GM19328 (cell line): Measurements from ENCODE around the gene PIK3CB.
"Not testable (repeated sequence)": the region's sequence is repeated elsewhere in the genome, so short reads cannot be mapped to it uniquely, and the experiment has no call there.

ENCODE experiments used
- ATAC-seq: cut with Tn5 transposase; IDR thresholded peaks from one replicate; pipeline ENCODE4 v1.9.1; 2021; ENCODE audit warnings: mild to moderate bottlenecking, moderate library complexity; ENCODE audit not compliant: unreplicated experiment

The PIK3CB gene

GRCh38 chr3:138768125-138768524 is 66.6 kb downstream of the PIK3CB start:
- no peak for ATAC-seq

- no peak for ATAC-seq
Measured at GRCh38 chr3:138767498-138768104, 67.1 kb downstream of the PIK3CB start.

- ATAC-seq, result no peak
Measured at GRCh38 chr3:138761002-138761401, 73.7 kb downstream of the PIK3CB start.

- no peak for ATAC-seq
Measured at GRCh38 chr3:138748190-138748589, 86.5 kb downstream of the PIK3CB start.

GRCh38 chr3:138747225-138747624 is 87.5 kb downstream of the PIK3CB start:
- no peak for ATAC-seq

GRCh38 chr3:138740072-138740471 is 94.7 kb downstream of the PIK3CB start:
- ATAC-seq, result no peak

GRCh38 chr3:138732456-138732855 is 102.3 kb downstream of the PIK3CB start:
- no peak for ATAC-seq

- no peak for ATAC-seq
Measured at GRCh38 chr3:138726946-138727730, 107.6 kb downstream of the PIK3CB start.

GRCh38 chr3:138726042-138726441 is 108.7 kb downstream of the PIK3CB start:
- ATAC-seq, result not testable (repeated sequence)

- no peak for ATAC-seq
Measured at GRCh38 chr3:138725116-138725515, 109.6 kb downstream of the PIK3CB start.

- no peak for ATAC-seq
Measured at GRCh38 chr3:138724443-138724842, 110.3 kb downstream of the PIK3CB start.

- no peak for ATAC-seq
Measured at GRCh38 chr3:138718849-138719248, 115.9 kb downstream of the PIK3CB start.

- ATAC-seq, result no peak
Measured at GRCh38 chr3:138717348-138717747, 117.4 kb downstream of the PIK3CB start.

- no peak for ATAC-seq
Measured at GRCh38 chr3:138712086-138712485, 122.6 kb downstream of the PIK3CB start.

- no peak for ATAC-seq
Measured at GRCh38 chr3:138705675-138706074, 129.1 kb downstream of the PIK3CB start.

GRCh38 chr3:138696666-138697370 is 137.9 kb downstream of the PIK3CB start:
- ATAC-seq, result no peak

- ATAC-seq, result no peak
Measured at GRCh38 chr3:138694287-138695007, 140.3 kb downstream of the PIK3CB start.

GRCh38 chr3:138692152-138692551 is 142.6 kb downstream of the PIK3CB start:
- ATAC-seq, result no peak

- ATAC-seq, result no peak
Measured at GRCh38 chr3:138691351-138691750, 143.4 kb downstream of the PIK3CB start.

- ATAC-seq, result no peak
Measured at GRCh38 chr3:138690036-138690435, 144.7 kb downstream of the PIK3CB start.

GRCh38 chr3:138688871-138689299 is 145.8 kb downstream of the PIK3CB start:
- ATAC-seq, result no peak
